Activated CD8-positive, alpha-beta memory T cell treated with anti-CD3 and anti-CD28 coated beads, Interleukin-2, amount 50 U/mL, for 4 hours (primary cell): ENCODE data around the gene OPA3.
"Not testable (repeated sequence)": the region's sequence is repeated elsewhere in the genome, so short reads cannot be mapped to it uniquely, and the experiment has no call there.

Experiments used
- DNase-seq: peaks from one replicate; pipeline ENCODE4 v3.0.0-alpha.2; 2020

Gene OPA3

GRCh38 chr19:45584332-45585157 lies at the start of gene OPA3:
Gene OPA3 (minus strand): TSS chr19:45584802. CDS start chr19:45584764, 38 bp downstream.
- peak; percentile 100 for DNase-seq

- DNase-seq = peak; percentile 45
Observed at GRCh38 chr19:45632468-45633196, 48.0 kb upstream of the OPA3 start.

DNA sequence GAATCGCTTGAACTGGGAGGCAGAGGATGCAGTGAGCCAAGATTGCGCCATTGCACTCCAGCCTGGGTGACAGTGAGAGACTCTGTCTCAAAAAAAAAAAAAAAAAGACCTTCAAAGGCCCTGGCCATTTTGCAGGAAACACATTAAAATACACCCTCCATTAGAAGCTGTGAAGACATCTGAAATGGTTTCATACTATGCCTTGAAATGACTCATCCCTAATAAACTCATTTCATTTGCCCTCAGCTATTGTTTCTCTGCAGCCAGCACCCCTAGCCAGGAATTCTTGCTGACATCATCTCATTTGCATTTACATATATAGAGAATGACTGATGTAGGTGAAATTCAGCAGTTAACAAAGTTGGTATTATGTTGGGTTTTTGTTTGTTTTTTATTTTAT lies 45.9 kb upstream of the OPA3 start:
- DNase-seq = no peak

- DNase-seq = no peak
Observed at GRCh38 chr19:45629704-45630103, 45.1 kb upstream of the OPA3 start.

- DNase-seq = not testable (repeated sequence)
Observed at GRCh38 chr19:45628219-45628618, 43.6 kb upstream of the OPA3 start.

GRCh38 chr19:45623984-45624383 lies 39.4 kb upstream of the OPA3 start:
- DNase-seq = no peak

DNA sequence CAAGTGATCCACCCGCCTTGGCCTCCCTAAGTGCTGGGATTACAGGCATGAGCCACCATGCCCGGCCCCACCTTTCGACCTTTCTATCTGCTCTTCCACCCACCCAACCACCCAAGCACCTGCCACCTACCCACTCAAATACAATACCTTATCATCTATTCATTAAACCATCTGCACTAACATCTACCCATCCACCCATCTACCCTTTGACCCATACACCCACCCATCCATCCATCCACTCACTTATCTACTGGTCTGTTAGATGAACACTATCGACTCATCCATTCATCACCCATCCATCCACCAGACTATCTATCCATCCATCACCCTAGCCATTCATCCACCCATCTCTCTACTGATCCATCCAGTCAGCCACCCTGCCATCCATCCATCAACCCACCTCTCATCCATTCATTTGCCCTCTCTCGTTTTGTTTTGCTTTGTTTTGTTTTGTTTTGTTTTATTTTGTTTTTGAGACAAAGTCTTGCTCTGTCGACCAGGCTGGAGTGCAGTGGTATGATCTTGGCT lies 37.4 kb upstream of the OPA3 start:
- no peak for DNase-seq

DNA sequence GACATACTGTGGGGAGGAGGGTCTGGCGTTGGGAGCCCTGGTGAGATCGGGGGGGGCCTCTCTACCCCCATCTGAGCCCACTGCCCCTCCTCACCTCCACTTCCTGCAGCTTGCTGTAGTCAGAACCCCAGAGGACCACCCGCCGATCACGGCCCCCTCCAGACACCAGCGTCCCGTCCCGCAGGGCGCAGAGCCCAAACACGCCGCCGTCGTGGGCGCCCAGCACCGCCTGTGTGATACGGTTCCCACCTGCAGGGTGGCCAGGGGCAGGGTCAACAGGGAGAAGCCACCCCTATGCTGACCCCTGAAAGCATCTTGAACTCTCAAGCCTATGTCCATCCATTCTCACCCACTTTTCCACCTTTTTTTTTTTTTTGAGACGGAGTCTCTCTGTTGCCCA lies 36.8 kb upstream of the OPA3 start:
- no peak for DNase-seq

- DNase-seq = no peak
Observed at GRCh38 chr19:45616704-45617017, 32.1 kb upstream of the OPA3 start.

- peak; percentile 62 for DNase-seq
Observed at GRCh38 chr19:45615795-45616703, 31.4 kb upstream of the OPA3 start.

DNA sequence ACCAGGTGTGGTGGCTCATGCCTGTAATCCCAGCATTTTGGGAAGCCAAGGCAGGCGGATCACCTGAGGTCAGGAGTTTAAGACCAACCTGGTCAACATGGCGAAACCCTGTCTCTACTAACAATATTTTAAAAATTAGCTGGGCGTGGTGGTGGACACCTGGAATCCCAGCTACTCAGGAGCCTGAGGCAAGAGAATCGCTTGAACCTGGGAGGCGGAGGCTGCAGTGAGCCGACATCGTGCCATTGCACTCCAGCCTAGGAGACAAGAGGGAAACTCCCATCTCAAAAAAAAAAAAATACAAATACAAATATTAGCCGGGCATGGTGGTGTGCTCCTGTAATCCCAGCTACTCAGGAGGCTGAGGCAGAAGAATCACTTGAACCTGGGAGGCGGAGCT lies 30.5 kb upstream of the OPA3 start:
- DNase-seq = not testable (repeated sequence)

DNA sequence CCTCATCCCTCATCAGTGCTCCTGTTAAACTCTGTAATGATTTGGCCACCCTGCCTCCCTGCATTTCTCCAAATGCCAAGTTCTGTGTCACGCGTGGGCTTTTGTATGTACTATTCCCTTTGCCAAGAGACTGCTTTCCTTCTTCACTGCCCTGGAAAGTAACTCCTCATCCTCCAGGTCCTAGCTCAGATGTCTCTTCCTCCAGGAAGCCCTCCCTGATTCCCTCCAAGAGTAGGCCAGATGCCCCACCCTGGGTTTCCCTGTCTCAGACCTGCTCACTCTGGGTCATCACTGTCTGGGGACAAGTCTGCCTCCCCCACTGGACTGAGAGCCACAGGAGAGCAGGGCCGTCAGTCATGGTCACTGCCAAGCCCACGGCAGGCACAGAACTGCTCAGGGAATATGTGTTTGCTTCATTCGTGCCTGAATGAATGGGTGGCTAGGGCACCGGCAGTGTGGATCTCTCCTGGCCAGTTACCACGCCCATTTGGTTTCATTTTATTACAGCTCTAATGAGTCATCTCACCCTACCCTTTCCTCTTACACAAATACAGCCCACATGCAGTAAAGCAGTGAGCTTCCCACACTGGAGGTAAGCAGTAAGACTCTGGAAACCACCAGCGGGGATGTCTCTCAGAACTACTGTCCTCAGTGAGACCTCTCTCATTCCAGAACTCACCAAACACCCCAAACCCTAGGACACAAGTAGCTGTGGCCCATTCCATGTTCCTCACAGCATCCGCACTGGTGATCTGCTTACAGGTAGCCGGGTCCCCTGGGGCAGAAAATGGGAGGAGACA lies 29.5 kb upstream of the OPA3 start:
- no peak for DNase-seq

DNA sequence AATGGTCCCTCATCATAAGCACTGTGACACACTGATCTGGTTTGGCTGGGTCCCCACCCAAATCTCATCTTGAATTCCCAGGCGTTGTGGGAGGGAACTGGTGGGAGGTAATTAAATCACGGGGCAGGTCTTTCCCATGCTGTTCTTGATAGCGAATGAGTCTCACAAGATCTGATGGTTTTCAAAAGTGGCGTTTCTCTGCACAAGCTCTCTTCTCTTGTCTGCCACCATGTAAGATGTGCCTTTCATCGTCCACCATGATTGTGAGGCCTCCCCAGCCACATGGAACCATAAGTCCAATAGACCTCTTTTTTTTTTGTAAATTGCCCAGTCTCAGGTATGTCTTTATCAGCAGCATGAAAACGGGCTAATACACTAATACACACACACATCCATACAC lies 24.3 kb upstream of the OPA3 start:
- DNase-seq = no peak

GRCh38 chr19:45607071-45608029 lies 22.7 kb upstream of the OPA3 start:
- DNase-seq = peak; percentile 46

DNA sequence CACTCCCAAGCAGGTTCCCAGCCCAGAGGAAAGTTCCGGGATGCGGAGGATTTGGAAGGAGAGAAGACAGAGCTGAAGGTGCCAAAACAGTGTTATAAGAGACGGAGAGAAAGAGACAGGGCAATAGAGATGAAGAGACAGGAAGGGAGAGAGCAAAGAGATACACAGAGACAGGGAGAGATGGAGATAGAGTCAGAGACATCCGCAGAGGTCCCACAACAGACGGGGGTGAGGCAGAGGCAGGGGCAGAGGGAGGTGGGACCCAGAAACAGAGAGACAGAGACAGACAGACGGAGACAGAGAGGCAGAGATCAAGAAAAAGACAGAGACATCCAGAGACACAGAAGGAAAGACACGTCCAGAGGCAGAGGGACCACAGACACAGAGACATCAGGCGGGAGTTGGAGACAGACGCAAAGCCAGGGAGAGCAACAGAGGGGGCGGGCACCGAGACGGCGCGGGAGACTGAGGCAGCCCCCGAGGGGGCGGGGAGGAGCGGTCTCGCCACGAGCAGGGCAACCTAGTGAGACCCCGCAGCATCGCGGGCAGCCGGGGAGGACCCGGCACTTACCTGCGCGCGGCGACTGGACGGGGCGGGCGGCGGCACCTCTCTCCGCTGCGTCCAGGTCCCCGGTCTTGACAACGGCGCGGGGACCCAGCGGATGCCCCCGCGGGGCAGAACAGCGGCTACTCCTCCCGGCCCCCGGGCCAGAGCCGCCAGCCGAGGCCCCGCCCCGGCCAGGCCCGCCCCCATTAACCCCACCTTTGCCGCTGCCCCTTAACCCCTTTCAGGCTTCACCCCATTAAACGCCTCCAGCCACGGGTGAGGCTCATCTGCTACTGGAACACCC lies 17.1 kb upstream of the OPA3 start, which contains the start of gene GPR4:
Gene GPR4, minus strand, starts transcription at position 689 of the 851 bp plus-strand sequence. CDS start 10,346 bp downstream, outside the sequence.
- no peak for DNase-seq

- DNase-seq = no peak
Observed at GRCh38 chr19:45601115-45601514, 16.5 kb upstream of the OPA3 start.

GRCh38 chr19:45600340-45600885 lies 15.8 kb upstream of the OPA3 start:
- no peak for DNase-seq

- no peak for DNase-seq
Observed at GRCh38 chr19:45599286-45599685, 14.7 kb upstream of the OPA3 start.

DNA sequence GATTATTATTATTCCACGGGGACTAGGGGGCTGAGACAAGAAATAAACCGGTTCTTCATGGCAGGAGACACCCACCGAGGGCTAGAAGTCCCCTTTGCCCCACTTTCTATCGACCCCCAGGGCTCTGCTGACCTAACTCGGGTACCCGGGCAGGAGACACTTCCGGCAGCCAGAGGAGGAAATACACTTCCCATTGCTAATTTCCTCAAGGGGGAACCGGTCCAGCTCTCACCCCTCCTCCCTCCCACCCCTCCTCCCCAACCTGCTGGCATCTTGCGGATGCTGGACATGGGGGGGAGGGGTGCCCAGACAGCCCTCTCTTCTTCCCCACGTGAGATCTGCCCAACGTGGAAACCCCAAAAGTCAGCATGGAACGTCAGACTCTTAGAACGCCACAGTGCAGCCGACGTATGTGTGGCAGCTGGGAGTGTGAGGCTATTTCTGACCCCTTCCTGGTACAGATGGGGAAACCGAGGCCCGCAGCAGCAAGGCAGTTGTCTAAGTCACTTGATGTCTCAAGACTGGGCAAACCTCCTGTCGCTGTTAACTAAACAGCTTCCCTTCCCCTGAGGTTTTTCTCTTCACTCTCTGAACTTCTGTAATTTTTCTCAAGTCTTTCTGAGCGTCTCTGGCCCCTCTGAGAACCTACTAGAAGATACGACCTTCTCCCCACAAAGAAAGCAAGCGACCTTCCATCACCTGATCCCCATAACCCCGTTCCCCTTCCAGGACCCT lies 13.8 kb upstream of the OPA3 start:
- no peak for DNase-seq
